HEK293T (cell line): ENCODE data around the gene METTL9.

Experiments used
- HDGF ChIP-seq: fragments of 450-650 bp; IDR thresholded peaks from 2 replicates; pipeline ENCODE4 v1.6.1; 2017; ENCODE audit warnings: antibody characterized with exemption, borderline replicate concordance
- PKNOX1 ChIP-seq: fragments of 450-650 bp; IDR thresholded peaks from 2 replicates; pipeline ENCODE4 v1.6.1; 2016

- no peak for TF ChIP-seq PKNOX1
- TF ChIP-seq HDGF, result no peak
Observed at GRCh38 chr16:21598701-21599121, 666 bp upstream of the METTL9 start.
